Neural cell (in vitro differentiated cells): Measurements from ENCODE around the gene COL21A1.

Source experiments
- CTCF ChIP-seq: fragments of 450-650 bp; IDR thresholded peaks from 2 replicates; pipeline ENCODE4 v1.5.1; 2014; ENCODE audit warnings: antibody characterized with exemption, mild to moderate bottlenecking, moderate library complexity; ENCODE audit not compliant: poor library complexity, severe bottlenecking
- EP300 ChIP-seq: fragments of 450-650 bp; conservative IDR thresholded peaks from 2 replicates; pipeline ENCODE4 v1.6.1; 2014; ENCODE audit warnings: antibody characterized with exemption, mild to moderate bottlenecking, moderate library complexity; ENCODE audit not compliant: poor library complexity, severe bottlenecking
- EZH2 ChIP-seq: fragments of 200-600, 300-800 bp; shearing (Covaris generic), sonication (generic); IDR thresholded peaks from 2 replicates; pipeline ENCODE4 v1.6.1; 2014; ENCODE audit warnings: antibody characterized with exemption, low read length, borderline replicate concordance, mild to moderate bottlenecking; ENCODE audit not compliant: insufficient read depth, poor library complexity, severe bottlenecking
- POLR2AphosphoS5 ChIP-seq: IDR thresholded peaks from 2 replicates; pipeline ENCODE4 v1.6.1; 2012
- RAD21 ChIP-seq: fragments of 450-650 bp; conservative IDR thresholded peaks from 2 replicates; pipeline ENCODE4 v1.6.1; 2014; ENCODE audit warnings: antibody characterized with exemption, mild to moderate bottlenecking, moderate library complexity
- REST ChIP-seq: IDR thresholded peaks from 2 replicates; pipeline ENCODE4 v1.6.1; 2012; ENCODE audit warnings: borderline replicate concordance
- SMC3 ChIP-seq: fragments of 450-650 bp; conservative IDR thresholded peaks from 2 replicates; pipeline ENCODE4 v1.6.1; 2014; ENCODE audit warnings: antibody characterized with exemption, mild to moderate bottlenecking, moderate library complexity; ENCODE audit not compliant: poor library complexity
- TAF1 ChIP-seq: IDR thresholded peaks from 2 replicates; pipeline ENCODE4 v1.6.1; 2012; ENCODE audit warnings: low read depth

- TF ChIP-seq RAD21 (no peak), TAF1 (no peak), POLR2AphosphoS5 (no peak), CTCF (no peak), EP300 (no peak), SMC3 (no peak), EZH2 (no peak), REST (no peak)
Observed at GRCh38 chr6:56173228-56173627, 74.2 kb downstream of the COL21A1 start.
